Astrocyte of the cerebellum (primary cell): ENCODE results near the gene NDUFB11.

Experiments used
- DNase-seq: peaks from one replicate; pipeline ENCODE4 v3.0.0-alpha.2; 2011; ENCODE audit warnings: low read depth
- H3K4me3 ChIP-seq: 2 replicates; pipeline ENCODE4 v1.5.1; 2011; ENCODE audit warnings: mild to moderate bottlenecking, low read depth, low read length, moderate library complexity
- CTCF ChIP-seq: IDR thresholded peaks from 2 replicates; pipeline ENCODE4 v1.5.1; 2012; ENCODE audit warnings: low read length, low read depth, moderate library complexity, mild to moderate bottlenecking; ENCODE audit errors: missing control alignments
- in situ Hi-C: cut with HindIII; loops from 2 replicates; pipeline ENCODE4 v1.10.0; 2017; ENCODE audit warnings: low sequenced_read_pairs

Gene NDUFB11

DNA sequence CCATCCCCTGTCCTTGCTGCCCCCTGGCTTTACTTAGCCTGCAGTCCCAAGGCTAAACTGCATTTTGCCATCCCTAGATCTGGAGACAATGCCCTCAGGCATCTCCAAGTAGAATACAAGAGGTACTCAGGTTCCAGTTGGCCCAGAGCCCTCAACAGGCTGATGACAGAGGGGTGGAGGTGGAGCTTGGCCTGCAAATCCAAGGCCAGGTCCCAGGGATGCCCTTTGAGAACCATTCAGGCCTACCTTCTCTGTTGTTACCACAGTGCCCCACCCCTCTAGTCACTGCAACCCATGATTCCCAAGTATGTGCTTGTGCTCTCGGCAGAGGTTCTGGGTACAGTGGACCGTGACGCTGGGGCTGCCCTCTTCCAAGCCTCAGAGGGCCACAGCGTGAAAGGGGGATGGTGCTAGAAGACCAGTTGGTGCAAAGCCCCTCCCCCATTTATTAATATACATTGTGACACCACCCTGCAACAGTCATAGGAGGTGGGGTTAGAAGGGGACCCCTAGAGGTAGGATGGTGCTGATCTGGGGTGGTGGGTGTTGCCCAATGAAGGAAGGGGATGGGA, 42.7 kb upstream of the NDUFB11 start:
- TF ChIP-seq CTCF: no peak
- DNase-seq: no peak
- in situ Hi-C loops: no loop called here
- H3K4me3 ChIP-seq: no peak overlapping the region

DNA sequence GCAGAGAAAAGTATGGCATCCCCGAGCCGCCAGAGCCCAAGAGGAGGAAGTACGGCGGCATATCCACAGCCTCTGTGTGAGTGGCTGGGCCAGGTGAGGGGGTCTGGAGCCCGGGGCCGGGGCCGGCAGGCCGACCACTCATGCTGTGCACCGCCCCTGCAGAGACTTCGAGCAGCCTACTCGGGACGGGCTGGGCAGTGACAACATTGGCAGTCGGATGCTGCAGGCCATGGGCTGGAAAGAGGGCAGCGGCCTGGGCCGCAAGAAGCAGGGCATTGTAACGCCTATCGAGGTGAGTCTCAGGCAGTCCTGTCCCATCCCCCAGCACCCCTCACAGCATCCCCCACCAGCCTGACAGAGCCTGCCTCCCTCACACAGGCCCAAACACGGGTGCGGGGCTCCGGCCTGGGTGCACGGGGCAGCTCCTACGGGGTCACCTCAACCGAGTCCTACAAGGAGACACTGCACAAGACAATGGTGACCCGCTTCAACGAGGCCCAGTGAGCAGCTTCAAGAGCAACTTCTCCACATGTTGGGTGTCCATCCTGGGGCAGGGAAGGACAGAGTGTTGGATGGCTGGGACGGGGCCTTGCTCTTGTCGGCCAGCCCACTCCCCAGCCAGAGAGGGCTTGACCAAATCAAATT, 41.7 kb upstream of the NDUFB11 start:
- H3K4me3 ChIP-seq: no peak overlapping the region
- no peak for TF ChIP-seq CTCF

DNA sequence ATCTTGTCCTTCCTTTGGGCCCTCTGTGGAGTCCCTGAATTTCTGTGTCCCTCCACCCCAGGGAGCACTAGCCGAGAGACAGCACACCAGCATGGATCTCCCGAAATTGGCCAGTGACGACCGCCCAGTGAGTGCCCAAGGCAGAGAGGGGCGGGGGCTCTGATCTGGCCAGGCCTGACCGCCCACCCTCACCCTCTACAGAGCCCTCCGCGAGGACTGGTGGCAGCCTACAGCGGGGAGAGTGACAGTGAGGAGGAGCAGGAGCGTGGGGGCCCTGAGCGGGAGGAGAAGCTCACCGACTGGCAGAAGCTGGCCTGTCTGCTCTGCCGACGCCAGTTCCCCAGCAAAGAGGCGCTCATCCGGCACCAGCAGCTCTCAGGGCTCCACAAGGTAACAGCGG, 40.7 kb upstream of the NDUFB11 start:
- no peak overlapping the region for H3K4me3 ChIP-seq
- TF ChIP-seq CTCF: no peak
- in situ Hi-C loops: no loop called here
- no peak for DNase-seq

More for the DNA sequence above, 41.7 kb upstream of the NDUFB11 start:
- in situ Hi-C loops: no loop called here
- DNase-seq: no peak

DNA sequence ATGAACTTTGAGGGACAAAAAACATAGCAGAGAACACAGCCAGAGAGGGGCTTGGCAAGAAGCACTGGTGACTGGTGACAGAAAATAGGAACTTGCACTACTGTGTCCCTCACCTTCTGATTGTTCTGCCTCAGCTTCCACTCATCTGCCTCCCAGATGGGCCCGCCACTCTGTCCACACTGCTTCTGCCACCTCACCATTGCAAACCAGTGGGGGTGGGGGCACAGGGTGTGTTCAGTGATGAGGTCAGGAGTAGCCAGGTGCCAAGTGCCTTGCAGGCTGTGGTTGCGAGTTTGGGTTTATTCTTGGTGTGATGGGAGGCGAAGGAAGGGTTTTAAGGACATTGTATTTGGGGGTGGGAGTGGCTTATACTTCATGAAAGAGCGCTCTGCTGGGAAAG, 40.0 kb upstream of the NDUFB11 start:
- in situ Hi-C loops: no loop called here
- no peak for DNase-seq
- TF ChIP-seq CTCF: no peak
- no peak overlapping the region for H3K4me3 ChIP-seq

DNA sequence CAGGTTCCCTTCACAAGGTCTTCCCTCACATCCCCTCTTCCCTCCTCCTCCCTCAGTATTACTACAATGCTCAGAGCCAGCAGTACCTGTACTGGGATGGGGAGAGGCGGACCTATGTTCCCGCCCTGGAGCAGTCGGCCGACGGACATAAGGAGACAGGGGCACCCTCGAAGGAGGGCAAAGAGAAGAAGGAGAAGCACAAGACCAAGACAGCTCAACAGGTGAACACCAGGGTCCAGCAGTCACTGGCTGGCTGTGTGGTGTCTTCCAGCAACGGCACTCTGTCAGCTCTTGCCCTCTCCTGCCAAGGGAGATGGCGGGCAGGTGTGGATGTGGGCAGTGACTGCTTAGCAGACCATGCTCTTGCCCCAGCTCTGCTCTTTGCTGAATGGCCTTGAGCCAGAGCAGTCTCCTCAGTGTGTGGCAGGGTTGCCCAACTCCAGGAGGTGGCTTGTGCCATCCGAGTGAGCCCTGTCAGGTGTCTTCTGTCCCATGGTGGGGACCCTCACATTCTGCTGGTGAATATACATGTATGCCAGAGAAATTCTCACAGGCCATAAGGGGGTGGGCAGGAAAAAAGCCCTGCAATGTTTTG, 37.7 kb upstream of the NDUFB11 start:
- no peak for DNase-seq
- no peak for TF ChIP-seq CTCF
- in situ Hi-C loops: no loop called here
- no peak overlapping the region for H3K4me3 ChIP-seq

- no peak for TF ChIP-seq CTCF
- in situ Hi-C loops: no loop called here
- no peak overlapping the region for H3K4me3 ChIP-seq
- DNase-seq: no peak
Observed at GRCh38 chrX:47181301-47181700, 36.8 kb upstream of the NDUFB11 start.
